A549 (cell line): ENCODE measurements around the gene CRACDL. TPM values are rescaled to one million over a fixed set of nuclear protein-coding genes. Genes with fewer than 3 reads are reported as not detected.

Experiments
- ATAC-seq, 2 experiments: fragments of 200-7000 bp in 1 of 2; fragments of >200 bp in 1 of 2; cut with Nextera tagmentation in 1 of 2; cut with Tn5 transposase in 1 of 2; 3 replicates each; pipeline versions ENCODE4 v1.8.0 to v1.9.1; 2018 to 2020; ENCODE audit warnings: mild to moderate bottlenecking in 1 of 2, moderate library complexity in 1 of 2
- CTCF ChIA-PET: fragments of 300-600 bp; sonication (Branson Sonifier 250); formaldehyde crosslinking; extraction: SDS; loops from one replicate; lab custom pipeline; 2021; ENCODE audit warnings: antibody characterized with exemption, inconsistent platforms; lab: Yijun Ruan, JAX
- POLR2A ChIA-PET: fragments of 350-600 bp; formaldehyde crosslinking; extraction: SDS; loops from one replicate; lab custom pipeline; 2021; ENCODE audit warnings: antibody characterized with exemption, inconsistent platforms; lab: Yijun Ruan, JAX
- DNase-seq, 2 experiments: peaks; one replicate each; pipeline versions ENCODE4 v3.0.0 to v3.0.0-alpha.2; 2011 to 2016; ENCODE audit warnings: low read depth in 1 of 2, low spot score in 1 of 2
- FAIRE-seq: peaks from 2 replicates; lab custom pipeline; 2011; peaks lifted over from hg19 to GRCh38; lab: Jason Lieb, UNC
- H3K27ac ChIP-seq, 2 experiments: fragments of >200 bp; sonication (Bioruptor Twin); formaldehyde crosslinking; 3 replicates each; pipeline ENCODE4 v1.5.1; 2016 to 2017
- H3K4me1 ChIP-seq: fragments of >200 bp; sonication (Bioruptor Twin); formaldehyde crosslinking; 3 replicates; pipeline ENCODE4 v1.6.1; 2016
- H3K4me2 ChIP-seq: fragments of >200 bp; sonication (Bioruptor Twin); formaldehyde crosslinking; 3 replicates; pipeline ENCODE4 v1.6.1; 2016
- H3K4me3 ChIP-seq: fragments of >200 bp; sonication (Bioruptor Twin); formaldehyde crosslinking; 3 replicates; pipeline ENCODE4 v1.5.1; 2016
- H3K9me3 ChIP-seq: fragments of >200 bp; sonication (Bioruptor Twin); formaldehyde crosslinking; 3 replicates; pipeline ENCODE4 v1.6.1; 2016
- CHD2 ChIP-seq: fragments of 150-350 bp; IDR thresholded peaks from 2 replicates; pipeline ENCODE4 v1.6.1; 2014; ENCODE audit warnings: low read length; ENCODE audit not compliant: partially characterized antibody
- CHD4 ChIP-seq: fragments of 200-600 bp; sonication (generic); IDR thresholded peaks from 2 replicates; pipeline ENCODE4 v1.6.1; 2016; ENCODE audit warnings: antibody characterized with exemption, mild to moderate bottlenecking, borderline replicate concordance
- EHF ChIP-seq: fragments of 250-450 bp; sonication (Bioruptor Pico); IDR thresholded peaks from 2 replicates; pipeline ENCODE4 v1.5.0; 2020; ENCODE audit warnings: mild to moderate bottlenecking
- EP300 ChIP-seq, 2 experiments: fragments of >200 bp; sonication (Bioruptor Twin); formaldehyde crosslinking; IDR thresholded peaks; 2 replicates in 1 of 2; 3 replicates in 1 of 2; pipeline ENCODE4 v1.6.1; 2016 to 2017
- FOSB ChIP-seq: fragments of 250-450 bp; sonication (Bioruptor Pico); IDR thresholded peaks from 2 replicates; pipeline ENCODE4 v1.5.0; 2020; ENCODE audit warnings: mild to moderate bottlenecking, moderate library complexity
- HDAC2 ChIP-seq: fragments of 200-600 bp; sonication (generic); IDR thresholded peaks from 2 replicates; pipeline ENCODE4 v1.6.1; 2016
- HEYL ChIP-seq: fragments of 250-450 bp; sonication (Bioruptor Pico); IDR thresholded peaks from 2 replicates; pipeline ENCODE4 v1.8.0; 2021; ENCODE audit warnings: mild to moderate bottlenecking, moderate library complexity
- HOXA7 ChIP-seq: fragments of 250-450 bp; sonication (Bioruptor Pico); IDR thresholded peaks from 2 replicates; pipeline ENCODE4 v1.5.0; 2020; ENCODE audit warnings: mild to moderate bottlenecking, moderate library complexity
- HOXB5 ChIP-seq: fragments of 250-450 bp; sonication (Bioruptor Pico); IDR thresholded peaks from 2 replicates; pipeline ENCODE4 v1.5.0; 2020; ENCODE audit warnings: mild to moderate bottlenecking, moderate library complexity
- JUN ChIP-seq, 2 experiments: fragments of >200 bp; sonication (Bioruptor Twin); formaldehyde crosslinking; IDR thresholded peaks; 2 replicates in 1 of 2; 3 replicates in 1 of 2; pipeline ENCODE4 v1.6.1; 2016 to 2017
- MYC ChIP-seq: IDR thresholded peaks from 2 replicates; pipeline ENCODE4 v1.6.1; 2012; ENCODE audit warnings: mild to moderate bottlenecking, inconsistent platforms, low read length, improper control_type of control experiment, borderline replicate concordance
- NFE2L2 ChIP-seq: fragments of 150-350 bp; conservative IDR thresholded peaks from 2 replicates; pipeline ENCODE4 v1.6.1; 2014; ENCODE audit warnings: low read length
- PHF8 ChIP-seq: fragments of 200-600 bp; sonication (generic); IDR thresholded peaks from 2 replicates; pipeline ENCODE4 v1.6.1; 2016; ENCODE audit warnings: low read depth, mild to moderate bottlenecking, antibody characterized with exemption, moderate library complexity, borderline replicate concordance
- POLR2A ChIP-seq: IDR thresholded peaks from 2 replicates; pipeline ENCODE4 v1.6.1; 2012; ENCODE audit warnings: mild to moderate bottlenecking, low read length
- POLR2AphosphoS2 ChIP-seq: conservative IDR thresholded peaks from 2 replicates; pipeline ENCODE4 v1.6.1; 2012; ENCODE audit warnings: low read length, improper control_type of control experiment, inconsistent platforms
- RAD21 ChIP-seq, 2 experiments: fragments of >200 bp in 1 of 2; sonication (Bioruptor Twin) in 1 of 2; formaldehyde crosslinking in 1 of 2; IDR thresholded peaks in 1 of 2; conservative IDR thresholded peaks in 1 of 2; 2 replicates in 1 of 2; 3 replicates in 1 of 2; pipeline ENCODE4 v1.6.1; 2012 to 2018; ENCODE audit warnings: inconsistent platforms in 1 of 2
- TFCP2L1 ChIP-seq: fragments of 250-450 bp; sonication (Bioruptor Pico); IDR thresholded peaks from 2 replicates; pipeline ENCODE4 v1.5.0; 2021; ENCODE audit warnings: mild to moderate bottlenecking
- ZFP36 ChIP-seq: fragments of 450-650 bp; IDR thresholded peaks from 2 replicates; pipeline ENCODE4 v1.6.1; 2014; ENCODE audit warnings: borderline replicate concordance; ENCODE audit not compliant: partially characterized antibody
- WGBS: methylation state at CpG from one replicate; pipeline ENCODE4 v1.1.6; 2017; ENCODE audit errors: missing lambda C conversion rate; 5-methylcytosine and 5-hydroxymethylcytosine counted together
- polyA plus RNA-seq, 4 experiments: library from polyadenylated mRNA; depleted of rRNA in 3 of 4; stranded (reverse); fragments of >200 nt; fragmentation: RNase III in 1 of 4; extraction: RNeasy Plus Mini Kit Qiagen cat#74134 plus additional on column Dnase treatment in 1 of 4; gene quantifications; 2 replicates in 3 of 4; 3 replicates in 1 of 4; pipeline ENCODE4 v1.2.3, GENCODE V29; 2011 to 2017
- TF ChIP-seq, protein P1 (sequence below): fragments of 450-650 bp; IDR thresholded peaks from 2 replicates; pipeline ENCODE4 v1.6.1; 2014; ENCODE audit warnings: antibody characterized with exemption
- TF ChIP-seq, protein P2 (sequence below): fragments of >200 bp; sonication (Bioruptor Twin); formaldehyde crosslinking; IDR thresholded peaks from 2 replicates; pipeline ENCODE4 v1.6.1; 2016
- TF ChIP-seq, protein P3 (sequence below): fragments of 200-600 bp; sonication (generic); IDR thresholded peaks from 2 replicates; pipeline ENCODE4 v1.6.1; 2016; ENCODE audit warnings: antibody characterized with exemption, mild to moderate bottlenecking, moderate library complexity
- TF ChIP-seq, protein P4 (sequence below): IDR thresholded peaks from 2 replicates; pipeline ENCODE4 v1.6.1; 2012; ENCODE audit warnings: low read depth, borderline replicate concordance
- TF ChIP-seq, protein P5 (sequence below): fragments of 150-350 bp; IDR thresholded peaks from 2 replicates; pipeline ENCODE4 v1.6.1; 2014; ENCODE audit warnings: low read depth, mild to moderate bottlenecking, low read length

CRACDL gene
- polyA plus RNA-seq, 2 of the 4 experiments (the other 2 are of a cell fraction) = 0.21 to 0.36 TPM

DNA sequence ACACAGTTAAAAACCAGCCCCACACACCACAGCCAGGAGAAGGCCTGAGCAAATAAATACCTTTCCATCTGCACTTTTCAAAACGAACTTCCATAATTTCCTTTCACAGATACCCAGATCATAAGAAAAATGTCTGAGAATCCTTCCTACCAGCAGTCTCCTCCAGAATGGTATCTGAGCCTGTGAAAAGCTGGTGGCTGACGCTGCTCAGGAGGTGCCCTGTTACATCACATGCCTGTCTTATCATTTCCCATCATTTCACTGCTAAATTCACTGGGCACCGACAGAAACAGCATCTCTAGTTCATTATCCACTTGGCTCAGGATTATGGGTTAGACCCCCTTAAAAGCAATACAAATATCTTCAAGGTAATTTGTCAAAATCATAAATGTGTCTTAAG is 4.4 kb downstream of the CRACDL start:
- CTCF ChIA-PET = interaction anchor here (1.2 kb wide), 1 partner anchor 9 kb away, joined by 3 read pairs; no protein-coding TSS in a partner anchor
- Histone ChIP-seq H3K4me2 (no peak overlapping the region), H3K4me3 (no peak overlapping the region), H3K4me1 (no peaks in the 10 kb centered on the region), H3K9me3 (no peaks in the 10 kb centered on the region), H3K27ac (no peak overlapping the region)
- ATAC-seq (no peak), FAIRE-seq (no peak), DNase-seq (no peak)
- POLR2A ChIA-PET = no interaction called here
- TF ChIP-seq EP300 (IDR thresholded peaks at IDR 0.05) = no peak
- TF ChIP-seq CHD2 = no peak
- TF ChIP-seq, protein P1, sequence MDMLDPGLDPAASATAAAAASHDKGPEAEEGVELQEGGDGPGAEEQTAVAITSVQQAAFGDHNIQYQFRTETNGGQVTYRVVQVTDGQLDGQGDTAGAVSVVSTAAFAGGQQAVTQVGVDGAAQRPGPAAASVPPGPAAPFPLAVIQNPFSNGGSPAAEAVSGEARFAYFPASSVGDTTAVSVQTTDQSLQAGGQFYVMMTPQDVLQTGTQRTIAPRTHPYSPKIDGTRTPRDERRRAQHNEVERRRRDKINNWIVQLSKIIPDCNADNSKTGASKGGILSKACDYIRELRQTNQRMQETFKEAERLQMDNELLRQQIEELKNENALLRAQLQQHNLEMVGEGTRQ = no peak
- no peak for TF ChIP-seq RAD21 (conservative IDR thresholded peaks at IDR 0.05 in 1 of 2, IDR thresholded peaks at IDR 0.05 in 1 of 2)
- no peak for TF ChIP-seq HEYL (CRISPR knock-in tag)
- TF ChIP-seq, protein P2, sequence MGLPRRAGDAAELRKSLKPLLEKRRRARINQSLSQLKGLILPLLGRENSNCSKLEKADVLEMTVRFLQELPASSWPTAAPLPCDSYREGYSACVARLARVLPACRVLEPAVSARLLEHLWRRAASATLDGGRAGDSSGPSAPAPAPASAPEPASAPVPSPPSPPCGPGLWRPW = no peak
- WGBS = 57% methylated on average over 3 of the region's 3 CpGs

DNA sequence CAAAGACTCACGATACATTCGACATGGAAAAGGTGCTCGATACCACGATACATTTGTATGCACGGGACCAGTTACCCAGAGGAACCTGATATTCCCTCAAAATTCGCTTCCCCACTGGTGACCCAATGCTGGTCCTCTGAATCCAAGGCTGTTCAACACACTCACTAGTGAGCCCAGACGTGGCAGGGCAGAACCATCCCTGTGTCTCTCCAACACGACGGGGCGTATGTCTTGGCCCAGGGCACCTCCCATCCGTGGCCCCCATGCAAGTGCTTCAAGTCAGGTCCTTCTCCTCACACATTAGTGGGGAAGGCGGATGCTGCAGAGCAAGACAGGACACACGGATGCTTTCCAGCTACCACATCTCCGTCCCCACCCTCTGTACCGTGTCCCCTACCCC is 6.1 kb downstream of the CRACDL start:
- WGBS = 69% methylated on average over 15 of the region's 15 CpGs
- POLR2A ChIA-PET = no interaction called here
- FAIRE-seq = no peak

More for the DNA sequence above, 6.1 kb downstream of the CRACDL start:
- Histone ChIP-seq H3K27ac (no peak overlapping the region), H3K4me2 (no peak overlapping the region), H3K9me3 (no peaks in the 10 kb centered on the region), H3K4me1 (0 out of 3 replicates have a peak, but pooled peaks cover 4% of the 10 kb centered on the region), H3K4me3 (no peak overlapping the region)
- ATAC-seq (no peak), DNase-seq (no peak)
- TF ChIP-seq JUN (IDR thresholded peaks at IDR 0.05) = no peak
- TF ChIP-seq, protein P2 = no peak
- TF ChIP-seq, protein P3, sequence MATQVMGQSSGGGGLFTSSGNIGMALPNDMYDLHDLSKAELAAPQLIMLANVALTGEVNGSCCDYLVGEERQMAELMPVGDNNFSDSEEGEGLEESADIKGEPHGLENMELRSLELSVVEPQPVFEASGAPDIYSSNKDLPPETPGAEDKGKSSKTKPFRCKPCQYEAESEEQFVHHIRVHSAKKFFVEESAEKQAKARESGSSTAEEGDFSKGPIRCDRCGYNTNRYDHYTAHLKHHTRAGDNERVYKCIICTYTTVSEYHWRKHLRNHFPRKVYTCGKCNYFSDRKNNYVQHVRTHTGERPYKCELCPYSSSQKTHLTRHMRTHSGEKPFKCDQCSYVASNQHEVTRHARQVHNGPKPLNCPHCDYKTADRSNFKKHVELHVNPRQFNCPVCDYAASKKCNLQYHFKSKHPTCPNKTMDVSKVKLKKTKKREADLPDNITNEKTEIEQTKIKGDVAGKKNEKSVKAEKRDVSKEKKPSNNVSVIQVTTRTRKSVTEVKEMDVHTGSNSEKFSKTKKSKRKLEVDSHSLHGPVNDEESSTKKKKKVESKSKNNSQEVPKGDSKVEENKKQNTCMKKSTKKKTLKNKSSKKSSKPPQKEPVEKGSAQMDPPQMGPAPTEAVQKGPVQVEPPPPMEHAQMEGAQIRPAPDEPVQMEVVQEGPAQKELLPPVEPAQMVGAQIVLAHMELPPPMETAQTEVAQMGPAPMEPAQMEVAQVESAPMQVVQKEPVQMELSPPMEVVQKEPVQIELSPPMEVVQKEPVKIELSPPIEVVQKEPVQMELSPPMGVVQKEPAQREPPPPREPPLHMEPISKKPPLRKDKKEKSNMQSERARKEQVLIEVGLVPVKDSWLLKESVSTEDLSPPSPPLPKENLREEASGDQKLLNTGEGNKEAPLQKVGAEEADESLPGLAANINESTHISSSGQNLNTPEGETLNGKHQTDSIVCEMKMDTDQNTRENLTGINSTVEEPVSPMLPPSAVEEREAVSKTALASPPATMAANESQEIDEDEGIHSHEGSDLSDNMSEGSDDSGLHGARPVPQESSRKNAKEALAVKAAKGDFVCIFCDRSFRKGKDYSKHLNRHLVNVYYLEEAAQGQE = no peak
- no peak for TF ChIP-seq HOXA7 (CRISPR knock-in tag)
- no peak for TF ChIP-seq CHD2
- no peak for TF ChIP-seq POLR2A
- no peak for TF ChIP-seq TFCP2L1 (CRISPR knock-in tag)
- TF ChIP-seq MYC = no peak
- no peak for TF ChIP-seq POLR2AphosphoS2
- TF ChIP-seq FOSB (CRISPR knock-in tag) = no peak
- no peak for TF ChIP-seq EHF (CRISPR knock-in tag)
- TF ChIP-seq, protein P4, sequence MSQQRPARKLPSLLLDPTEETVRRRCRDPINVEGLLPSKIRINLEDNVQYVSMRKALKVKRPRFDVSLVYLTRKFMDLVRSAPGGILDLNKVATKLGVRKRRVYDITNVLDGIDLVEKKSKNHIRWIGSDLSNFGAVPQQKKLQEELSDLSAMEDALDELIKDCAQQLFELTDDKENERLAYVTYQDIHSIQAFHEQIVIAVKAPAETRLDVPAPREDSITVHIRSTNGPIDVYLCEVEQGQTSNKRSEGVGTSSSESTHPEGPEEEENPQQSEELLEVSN = no peak
- TF ChIP-seq ZFP36 = no peak
- TF ChIP-seq RAD21 (conservative IDR thresholded peaks at IDR 0.05 in 1 of 2, IDR thresholded peaks at IDR 0.05 in 1 of 2) = no peak
- no peak for TF ChIP-seq HOXB5 (CRISPR knock-in tag)
- no peak for TF ChIP-seq HDAC2
- TF ChIP-seq PHF8 = no peak
- TF ChIP-seq, protein P5, sequence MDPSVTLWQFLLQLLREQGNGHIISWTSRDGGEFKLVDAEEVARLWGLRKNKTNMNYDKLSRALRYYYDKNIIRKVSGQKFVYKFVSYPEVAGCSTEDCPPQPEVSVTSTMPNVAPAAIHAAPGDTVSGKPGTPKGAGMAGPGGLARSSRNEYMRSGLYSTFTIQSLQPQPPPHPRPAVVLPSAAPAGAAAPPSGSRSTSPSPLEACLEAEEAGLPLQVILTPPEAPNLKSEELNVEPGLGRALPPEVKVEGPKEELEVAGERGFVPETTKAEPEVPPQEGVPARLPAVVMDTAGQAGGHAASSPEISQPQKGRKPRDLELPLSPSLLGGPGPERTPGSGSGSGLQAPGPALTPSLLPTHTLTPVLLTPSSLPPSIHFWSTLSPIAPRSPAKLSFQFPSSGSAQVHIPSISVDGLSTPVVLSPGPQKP = no peak
- TF ChIP-seq NFE2L2 = no peak
- TF ChIP-seq CHD4 = no peak
- CTCF ChIA-PET = no interaction called here
